Measurements from ENCODE around the gene EIF4E1B.

The EIF4E1B gene

GRCh38 chr5:176642675-176643490 is 12.4 kb downstream of the EIF4E1B start:
- no peak overlapping the region for H3K4me3 ChIP-seq (ENCODE audit: low read depth, low read length)
- TF ChIP-seq, protein P1, sequence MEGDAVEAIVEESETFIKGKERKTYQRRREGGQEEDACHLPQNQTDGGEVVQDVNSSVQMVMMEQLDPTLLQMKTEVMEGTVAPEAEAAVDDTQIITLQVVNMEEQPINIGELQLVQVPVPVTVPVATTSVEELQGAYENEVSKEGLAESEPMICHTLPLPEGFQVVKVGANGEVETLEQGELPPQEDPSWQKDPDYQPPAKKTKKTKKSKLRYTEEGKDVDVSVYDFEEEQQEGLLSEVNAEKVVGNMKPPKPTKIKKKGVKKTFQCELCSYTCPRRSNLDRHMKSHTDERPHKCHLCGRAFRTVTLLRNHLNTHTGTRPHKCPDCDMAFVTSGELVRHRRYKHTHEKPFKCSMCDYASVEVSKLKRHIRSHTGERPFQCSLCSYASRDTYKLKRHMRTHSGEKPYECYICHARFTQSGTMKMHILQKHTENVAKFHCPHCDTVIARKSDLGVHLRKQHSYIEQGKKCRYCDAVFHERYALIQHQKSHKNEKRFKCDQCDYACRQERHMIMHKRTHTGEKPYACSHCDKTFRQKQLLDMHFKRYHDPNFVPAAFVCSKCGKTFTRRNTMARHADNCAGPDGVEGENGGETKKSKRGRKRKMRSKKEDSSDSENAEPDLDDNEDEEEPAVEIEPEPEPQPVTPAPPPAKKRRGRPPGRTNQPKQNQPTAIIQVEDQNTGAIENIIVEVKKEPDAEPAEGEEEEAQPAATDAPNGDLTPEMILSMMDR (IDR thresholded peaks at IDR 0.05; ENCODE audit: low read depth, low read length) = no peak
- TF ChIP-seq POLR2A (IDR thresholded peaks at IDR 0.05; ENCODE audit: extremely low read depth, insufficient read length) (no peak), MAX (IDR thresholded peaks at IDR 0.05; ENCODE audit: low read depth, low read length) (no peak), MYC (IDR thresholded peaks at IDR 0.05; ENCODE audit: low read depth, low read length) (no peak)
- no peak for DNase-seq (ENCODE audit: low read depth)

- TF ChIP-seq MYC (IDR thresholded peaks at IDR 0.05; ENCODE audit: low read depth, low read length) (no peak), POLR2A (IDR thresholded peaks at IDR 0.05; ENCODE audit: extremely low read depth, insufficient read length) (no peak), MAX (IDR thresholded peaks at IDR 0.05; ENCODE audit: low read depth, low read length) (no peak)
- TF ChIP-seq, protein P1 (IDR thresholded peaks at IDR 0.05; ENCODE audit: low read depth, low read length) = no peak
- no peak for DNase-seq (ENCODE audit: low read depth)
- no peak overlapping the region for H3K4me3 ChIP-seq (ENCODE audit: low read depth, low read length)
These were observed 13.2 kb downstream of the EIF4E1B start for GRCh38 chr5:176643491-176644219.

DNA sequence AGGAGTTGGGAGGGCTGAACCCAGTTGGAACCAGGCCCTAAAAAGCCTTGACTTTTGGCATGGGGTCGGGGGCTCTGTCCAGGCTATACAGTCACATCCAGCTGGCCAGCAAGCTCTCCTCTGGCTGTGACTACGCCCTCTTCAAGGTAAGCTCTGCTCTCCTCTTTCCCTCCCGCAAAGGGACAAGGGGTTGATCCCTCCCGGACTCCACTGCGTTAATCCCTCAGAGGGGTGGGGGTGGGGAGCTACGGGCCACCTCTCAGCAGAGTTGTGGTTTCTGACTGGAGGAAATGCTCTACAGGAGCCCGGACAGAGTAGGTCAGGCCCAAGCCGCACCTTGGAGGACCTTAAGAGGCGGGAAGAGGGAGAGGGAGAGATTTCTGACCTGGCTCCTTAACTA is 13.8 kb downstream of the EIF4E1B start:
- H3K4me3 ChIP-seq (ENCODE audit: low read depth, low read length) = no peak overlapping the region
- no peak for TF ChIP-seq MAX (IDR thresholded peaks at IDR 0.05; ENCODE audit: low read depth, low read length)
- no peak for TF ChIP-seq MYC (IDR thresholded peaks at IDR 0.05; ENCODE audit: low read depth, low read length)
- TF ChIP-seq, protein P1 (IDR thresholded peaks at IDR 0.05; ENCODE audit: low read depth, low read length) = no peak
- TF ChIP-seq POLR2A (IDR thresholded peaks at IDR 0.05; ENCODE audit: extremely low read depth, insufficient read length) = no peak
- no peak for DNase-seq (ENCODE audit: low read depth)

DNA sequence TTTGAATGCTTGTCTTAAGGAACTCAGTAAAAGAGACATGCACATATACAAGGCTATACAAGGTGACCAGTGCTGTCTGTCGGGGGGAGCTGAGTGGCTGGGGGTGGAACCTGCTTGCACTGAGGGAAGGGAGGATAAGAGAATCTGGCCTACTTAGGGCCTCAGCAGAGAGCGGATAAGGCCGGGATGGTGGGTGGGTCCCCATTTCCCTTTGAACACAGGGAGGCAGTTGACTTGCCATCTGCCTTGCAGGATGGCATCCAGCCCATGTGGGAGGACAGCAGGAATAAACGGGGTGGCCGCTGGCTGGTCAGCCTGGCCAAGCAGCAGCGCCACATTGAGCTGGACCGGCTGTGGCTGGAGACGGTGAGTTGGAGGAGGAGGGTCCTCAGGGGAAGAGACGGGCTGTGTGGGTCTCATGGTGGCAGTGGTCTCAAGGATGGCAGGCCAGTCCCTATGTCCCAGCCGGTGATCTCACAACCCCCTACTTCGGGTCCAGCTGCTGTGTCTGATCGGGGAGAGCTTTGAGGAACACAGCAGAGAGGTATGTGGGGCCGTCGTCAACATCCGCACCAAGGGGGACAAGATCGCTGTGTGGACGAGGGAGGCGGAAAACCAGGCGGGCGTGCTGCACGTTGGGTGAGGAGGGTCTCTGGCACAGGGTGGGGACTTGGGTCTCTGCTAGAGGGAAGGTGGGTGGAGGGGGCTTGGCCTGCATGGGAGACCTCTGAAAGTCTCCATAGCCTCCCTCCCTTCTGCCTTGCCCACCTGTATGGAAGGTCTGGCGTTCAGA is 14.6 kb downstream of the EIF4E1B start:
- no peak for DNase-seq (ENCODE audit: low read depth)
- H3K4me3 ChIP-seq (ENCODE audit: low read depth, low read length) = no peak overlapping the region
- TF ChIP-seq MAX (IDR thresholded peaks at IDR 0.05; ENCODE audit: low read depth, low read length) = no peak
- TF ChIP-seq, protein P1 (IDR thresholded peaks at IDR 0.05; ENCODE audit: low read depth, low read length) = no peak
- TF ChIP-seq POLR2A (IDR thresholded peaks at IDR 0.05; ENCODE audit: extremely low read depth, insufficient read length) = no peak
- TF ChIP-seq MYC (IDR thresholded peaks at IDR 0.05; ENCODE audit: low read depth, low read length) = no peak

GRCh38 chr5:176646049-176646706 is 15.7 kb downstream of the EIF4E1B start:
- TF ChIP-seq, protein P1 (IDR thresholded peaks at IDR 0.05; ENCODE audit: low read depth, low read length) = no peak
- DNase-seq (ENCODE audit: low read depth) = no peak
- H3K4me3 ChIP-seq (ENCODE audit: low read depth, low read length) = no peak overlapping the region

All from NB4 (cell line).